Stimulated activated CD4-positive, alpha-beta T cell treated with anti-CD3 and anti-CD28 coated beads, TNF-alpha, amount 100 ng/mL, for 48 hours (primary cell): Measurements from ENCODE around the gene PSMB4.
"Not testable (repeated sequence)": the region's sequence is repeated elsewhere in the genome, so short reads cannot be mapped to it uniquely, and the experiment has no call there.

Experiments
- DNase-seq, 3 donors: peaks; one replicate each; pipeline ENCODE4 v3.0.0-alpha.2; 2020; ENCODE audit warnings: low read depth in 3 of 3

The PSMB4 gene

DNA sequence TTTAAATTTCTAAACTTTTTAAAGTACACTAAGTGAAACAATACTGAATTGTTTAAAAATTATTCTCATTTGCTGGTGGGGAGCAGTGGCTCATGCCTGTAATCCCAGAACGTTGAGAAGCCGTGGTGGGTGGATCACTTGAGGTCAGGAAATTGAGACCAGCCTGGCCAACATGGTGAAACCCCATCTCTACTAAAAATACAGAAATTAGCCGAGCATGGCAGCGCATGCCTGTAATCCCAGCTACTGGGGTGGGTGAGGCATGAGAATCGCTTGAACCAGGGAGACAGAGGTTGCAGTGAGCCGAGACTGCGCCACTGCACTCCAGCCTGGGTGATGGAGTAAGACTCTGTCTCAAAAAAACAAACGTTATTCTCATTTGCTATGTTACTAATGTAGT lies 38.0 kb downstream of the PSMB4 start:
- DNase-seq: not testable (repeated sequence)

GRCh38 chr1:151443846-151444782 lies 44.7 kb downstream of the PSMB4 start:
- DNase-seq: peak in 2 of 3 donors; percentile 30 to 51

DNA sequence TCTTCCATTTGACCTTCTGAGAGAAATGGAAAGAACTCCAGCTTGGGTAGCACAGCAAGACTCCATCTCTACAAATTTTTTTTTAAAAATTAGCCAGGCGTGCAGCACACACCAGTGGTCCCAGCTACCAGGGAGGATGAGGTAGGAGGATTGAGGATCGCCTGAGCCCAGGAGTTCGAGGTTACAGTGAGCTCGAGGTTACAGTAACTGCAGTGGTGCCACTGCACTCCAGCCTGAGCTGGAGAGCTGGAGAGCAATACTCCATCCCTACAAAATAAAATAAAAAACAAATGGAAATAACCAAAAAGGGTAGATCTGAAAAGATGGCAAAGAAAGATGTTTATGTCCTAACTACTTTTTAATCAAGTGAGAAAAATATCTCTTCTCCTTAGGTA lies 45.4 kb downstream of the PSMB4 start:
- no peak for DNase-seq

- no peak for DNase-seq
Measured at GRCh38 chr1:151447696-151448095, 48.3 kb downstream of the PSMB4 start.
